ENCODE data around the gene SLC36A4. TPM values are rescaled to one million over a fixed set of nuclear protein-coding genes. Genes with fewer than 3 reads are reported as not detected.
"Not testable (repeated sequence)": the region's sequence is repeated elsewhere in the genome, so short reads cannot be mapped to it uniquely, and the experiment has no call there.

Gene SLC36A4
- total and polyA plus RNA-seq, 2 donors from 2014 or later, result 8.2 to 19.4 TPM

DNA sequence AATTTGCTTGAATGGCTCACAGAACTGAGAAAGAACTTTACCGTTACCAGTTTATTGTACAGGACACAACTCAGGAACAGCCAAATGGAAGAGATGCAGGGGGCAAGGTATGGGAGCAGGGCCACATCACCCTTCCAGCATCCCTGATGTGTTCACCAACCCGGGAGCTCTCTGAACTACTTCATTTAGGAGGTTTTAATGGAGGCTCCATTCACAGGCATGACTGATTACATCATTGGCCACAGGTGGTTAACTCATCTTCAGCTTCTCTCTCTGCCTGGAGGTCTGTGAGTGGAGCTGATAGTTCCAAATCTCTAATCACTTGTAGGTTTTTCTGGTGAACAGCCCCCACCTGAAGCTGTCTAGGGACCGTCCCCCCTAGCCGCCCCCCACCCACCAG lies 83.5 kb downstream of the SLC36A4 start:
- Histone ChIP-seq H3K27ac (ENCODE audit: low read depth in 2 of 2, low read length in 2 of 2) (no peak overlapping the region), H3K9ac (ENCODE audit: low read length in 3 of 3) (no peak overlapping the region), H3K4me3 (ENCODE audit: low read length in 3 of 3) (no peak overlapping the region), H3K4me1 (ENCODE audit: control insufficient read depth in 2 of 3, insufficient read depth in 2 of 3, low read depth in 1 of 3, low read length in 3 of 3) (no peaks in the 10 kb centered on the region), H3K9me3 (ENCODE audit: control insufficient read depth in 2 of 3, insufficient read depth in 1 of 3, low read length in 3 of 3) (no peaks in the 10 kb centered on the region), H3K36me3 (ENCODE audit: control insufficient read depth in 2 of 3, insufficient read depth in 3 of 3, low read length in 3 of 3) (no peaks in the 10 kb centered on the region), H3K27me3 (ENCODE audit: control insufficient read depth, insufficient read depth, low read length) (no peaks in the 10 kb centered on the region)
- TF ChIP-seq, protein P1, sequence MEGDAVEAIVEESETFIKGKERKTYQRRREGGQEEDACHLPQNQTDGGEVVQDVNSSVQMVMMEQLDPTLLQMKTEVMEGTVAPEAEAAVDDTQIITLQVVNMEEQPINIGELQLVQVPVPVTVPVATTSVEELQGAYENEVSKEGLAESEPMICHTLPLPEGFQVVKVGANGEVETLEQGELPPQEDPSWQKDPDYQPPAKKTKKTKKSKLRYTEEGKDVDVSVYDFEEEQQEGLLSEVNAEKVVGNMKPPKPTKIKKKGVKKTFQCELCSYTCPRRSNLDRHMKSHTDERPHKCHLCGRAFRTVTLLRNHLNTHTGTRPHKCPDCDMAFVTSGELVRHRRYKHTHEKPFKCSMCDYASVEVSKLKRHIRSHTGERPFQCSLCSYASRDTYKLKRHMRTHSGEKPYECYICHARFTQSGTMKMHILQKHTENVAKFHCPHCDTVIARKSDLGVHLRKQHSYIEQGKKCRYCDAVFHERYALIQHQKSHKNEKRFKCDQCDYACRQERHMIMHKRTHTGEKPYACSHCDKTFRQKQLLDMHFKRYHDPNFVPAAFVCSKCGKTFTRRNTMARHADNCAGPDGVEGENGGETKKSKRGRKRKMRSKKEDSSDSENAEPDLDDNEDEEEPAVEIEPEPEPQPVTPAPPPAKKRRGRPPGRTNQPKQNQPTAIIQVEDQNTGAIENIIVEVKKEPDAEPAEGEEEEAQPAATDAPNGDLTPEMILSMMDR (IDR thresholded peaks at IDR 0.05; ENCODE audit: borderline replicate concordance, extremely low read depth, insufficient read depth), result no peak
- no peak for FAIRE-seq
- intact Hi-C loops (cut with DNase I), result no loop called here
- no peak for DNase-seq

DNA sequence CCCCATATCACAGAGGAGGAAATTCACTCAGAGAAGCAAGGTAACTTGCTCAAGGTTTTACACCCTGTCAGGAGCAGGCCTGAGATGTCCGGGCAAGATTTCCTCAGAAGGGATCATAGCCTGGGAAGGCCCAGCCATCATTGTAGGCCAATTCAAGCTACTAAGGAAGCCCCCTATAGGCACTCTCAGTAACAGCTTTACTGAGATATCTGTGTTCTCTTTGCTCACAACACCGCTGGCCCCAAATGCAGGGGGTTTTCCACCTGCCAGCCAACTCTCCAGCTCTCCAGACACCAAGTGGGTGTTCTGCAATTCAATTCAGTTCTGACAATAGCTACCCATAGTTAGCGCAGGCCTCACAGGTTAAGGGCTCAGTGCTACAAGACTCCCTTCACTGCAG lies 84.0 kb downstream of the SLC36A4 start:
- DNase-seq (no peak), FAIRE-seq (no peak)
- Histone ChIP-seq H3K27me3 (ENCODE audit: control insufficient read depth, insufficient read depth, low read length) (no peaks in the 10 kb centered on the region), H3K9me3 (ENCODE audit: control insufficient read depth in 2 of 3, insufficient read depth in 1 of 3, low read length in 3 of 3) (no peaks in the 10 kb centered on the region), H3K36me3 (ENCODE audit: control insufficient read depth in 2 of 3, insufficient read depth in 3 of 3, low read length in 3 of 3) (no peaks in the 10 kb centered on the region), H3K4me3 (ENCODE audit: low read length in 3 of 3) (no peak overlapping the region), H3K27ac (ENCODE audit: low read depth in 2 of 2, low read length in 2 of 2) (no peak overlapping the region), H3K9ac (ENCODE audit: low read length in 3 of 3) (no peak overlapping the region), H3K4me1 (ENCODE audit: control insufficient read depth in 2 of 3, insufficient read depth in 2 of 3, low read depth in 1 of 3, low read length in 3 of 3) (no peaks in the 10 kb centered on the region)
- TF ChIP-seq, protein P1 (IDR thresholded peaks at IDR 0.05; ENCODE audit: borderline replicate concordance, extremely low read depth, insufficient read depth), result no peak
- intact Hi-C loops (cut with DNase I), result no loop called here

- H3K27me3 ChIP-seq (ENCODE audit: control insufficient read depth, insufficient read depth, low read length); H3K27ac ChIP-seq (ENCODE audit: low read depth in 2 of 2, low read length in 2 of 2); H3K4me3 ChIP-seq (ENCODE audit: low read length in 3 of 3); H3K4me1 ChIP-seq (ENCODE audit: control insufficient read depth in 2 of 3, insufficient read depth in 2 of 3, low read depth in 1 of 3, low read length in 3 of 3); intact Hi-C loops (cut with DNase I); H3K9me3 ChIP-seq (ENCODE audit: control insufficient read depth in 2 of 3, insufficient read depth in 1 of 3, low read length in 3 of 3); H3K36me3 ChIP-seq (ENCODE audit: control insufficient read depth in 2 of 3, insufficient read depth in 3 of 3, low read length in 3 of 3); FAIRE-seq; H3K9ac ChIP-seq (ENCODE audit: low read length in 3 of 3); DNase-seq: not testable (repeated sequence)
These were observed 86.6 kb downstream of the SLC36A4 start for GRCh38 chr11:93111147-93111546.

DNA sequence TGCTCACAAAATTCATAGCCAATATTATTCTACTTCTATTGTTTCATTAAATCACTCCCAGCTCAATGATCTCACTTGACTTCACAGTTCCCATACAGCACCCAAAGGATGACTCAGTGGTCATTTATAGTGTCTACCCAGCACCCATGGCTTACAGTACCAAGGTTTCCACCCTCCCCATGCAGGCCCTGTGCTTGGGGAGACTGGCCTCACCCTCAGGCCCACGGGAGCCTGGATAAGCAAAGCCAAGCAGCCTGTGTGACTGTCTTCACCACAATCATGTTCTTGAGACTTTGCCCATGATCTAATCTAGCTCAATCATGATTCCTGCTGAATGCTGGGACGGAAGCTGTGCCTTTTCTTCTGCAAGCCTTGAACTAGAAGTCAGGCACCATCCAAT lies 97.6 kb downstream of the SLC36A4 start:
- DNase-seq (no peak), FAIRE-seq (no peak)
- no peak overlapping the region for H3K4me3 ChIP-seq (ENCODE audit: low read length in 3 of 3)
- H3K4me1 ChIP-seq (ENCODE audit: control insufficient read depth in 2 of 3, insufficient read depth in 2 of 3, low read depth in 1 of 3, low read length in 3 of 3), result no peaks in the 10 kb centered on the region
- TF ChIP-seq, protein P1 (IDR thresholded peaks at IDR 0.05; ENCODE audit: borderline replicate concordance, extremely low read depth, insufficient read depth), result no peak
- no peaks in the 10 kb centered on the region for H3K36me3 ChIP-seq (ENCODE audit: control insufficient read depth in 2 of 3, insufficient read depth in 3 of 3, low read length in 3 of 3)
- H3K9ac ChIP-seq (ENCODE audit: low read length in 3 of 3), result no peak overlapping the region
- intact Hi-C loops (cut with DNase I), result no loop called here
- H3K9me3 ChIP-seq (ENCODE audit: control insufficient read depth in 2 of 3, insufficient read depth in 1 of 3, low read length in 3 of 3), result no peaks in the 10 kb centered on the region
- no peak overlapping the region for H3K27ac ChIP-seq (ENCODE audit: low read depth in 2 of 2, low read length in 2 of 2)
- no peaks in the 10 kb centered on the region for H3K27me3 ChIP-seq (ENCODE audit: control insufficient read depth, insufficient read depth, low read length)

All from kidney (tissue), 14 donors.